ENCODE data around the gene DDX1. TPM values are rescaled to one million over a fixed set of nuclear protein-coding genes. Genes with fewer than 3 reads are reported as not detected.

Gene DDX1
- total and polyA plus RNA-seq, 10 of the 15 experiments (the other 5 are each of a cell fraction or from before 2014, with no cell fraction given), result 53.2 to 134 (median 85.6) TPM

DNA sequence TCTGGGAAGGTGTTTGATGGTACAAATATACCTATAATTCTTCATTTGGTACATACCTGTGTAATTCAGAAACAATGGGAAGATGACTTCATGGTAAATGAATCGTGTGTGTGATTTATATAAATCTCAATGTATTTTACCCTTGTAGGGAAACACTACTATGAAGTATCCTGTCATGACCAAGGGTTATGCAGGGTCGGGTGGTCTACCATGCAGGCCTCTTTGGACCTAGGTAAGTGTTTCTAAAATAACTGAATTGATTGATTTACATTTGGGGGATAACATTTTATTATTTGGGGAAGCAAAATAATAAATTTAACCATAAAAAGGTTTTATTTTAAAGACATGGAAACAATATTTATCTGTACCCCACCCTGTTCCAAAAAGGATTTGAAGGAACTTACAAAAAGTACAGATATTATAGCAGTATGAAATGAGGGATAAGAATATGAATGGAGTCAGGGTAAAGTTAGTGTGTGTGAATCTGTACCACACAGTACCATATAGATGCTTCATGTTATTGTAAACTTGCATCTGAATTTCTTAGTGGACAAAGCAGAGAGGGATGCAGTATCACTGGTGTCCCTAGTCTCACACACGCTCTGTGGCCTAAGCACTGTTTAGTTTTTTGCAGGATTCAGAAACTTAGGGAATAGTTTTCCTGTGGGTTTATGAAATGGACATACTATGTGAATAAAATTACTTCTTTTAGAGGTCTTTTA lies 11.5 kb downstream of the DDX1 start:
- CTCF ChIA-PET, result no interaction called here
- H2AFZ ChIP-seq (ENCODE audit: control insufficient read depth, low read depth, low read length), result no peak overlapping the region
- SMC1A ChIA-PET (ENCODE audit: uncharacterized antibody, unreplicated experiment), result no interaction called here
- no peaks in the 10 kb centered on the region for H3K79me2 ChIP-seq (ENCODE audit: control insufficient read depth, insufficient read depth, low read length)
- intact Hi-C loops (cut with micrococcal nuclease; ENCODE audit: unreplicated experiment) (no loop called here), in situ Hi-C loops (cut with MboI) (no loop called here)
- H3K4me2 ChIP-seq (ENCODE audit: control insufficient read depth, insufficient read depth), result no peak overlapping the region
- FAIRE-seq (no peak), ATAC-seq (no peak), DNase-seq (ENCODE audit: low read depth, low spot score) (no peak)
- no peaks in the 10 kb centered on the region for H3K27me3 ChIP-seq (replicated peaks in 1 of 2; ENCODE audit: control insufficient read depth in 2 of 2, insufficient read depth in 2 of 2, low read length in 1 of 2)
- no peak overlapping the region for H3K4me3 ChIP-seq
- WGBS (ENCODE audit: insufficient coverage, insufficient replicate concordance, low lambda C conversion rate, missing lambda C conversion rate), result 83% methylated on average over 3 of the region's 3 CpGs
- POLR2A ChIA-PET, result no interaction called here
- no peak overlapping the region for H3K9ac ChIP-seq (ENCODE audit: control insufficient read depth, insufficient read depth, low read length)
- no peaks in the 10 kb centered on the region for H3K9me3 ChIP-seq (replicated peaks; ENCODE audit: control insufficient read depth, insufficient read depth, low read length)
- H4K20me1 ChIP-seq (ENCODE audit: control insufficient read depth, insufficient read depth), result no peaks in the 10 kb centered on the region
- peaks cover 14 to 27% of the 10 kb centered on the region in 2 experiments for H3K36me3 ChIP-seq (ENCODE audit: control insufficient read depth in 2 of 2, insufficient read depth in 2 of 2, low read length in 1 of 2)
- H3K4me1 ChIP-seq (ENCODE audit: control insufficient read depth, insufficient read depth, low read length), result no peaks in the 10 kb centered on the region
- RAD21 ChIA-PET (ENCODE audit: unreplicated experiment), result no interaction called here
- no TSS peak for BruUV-seq (replicated peaks)
- H3K27ac ChIP-seq (ENCODE audit: control insufficient read depth, insufficient read depth), result no peak overlapping the region
- TF ChIP-seq FOXK2 (IDR thresholded peaks at IDR 0.05), result no peak
- TF ChIP-seq, protein P1, sequence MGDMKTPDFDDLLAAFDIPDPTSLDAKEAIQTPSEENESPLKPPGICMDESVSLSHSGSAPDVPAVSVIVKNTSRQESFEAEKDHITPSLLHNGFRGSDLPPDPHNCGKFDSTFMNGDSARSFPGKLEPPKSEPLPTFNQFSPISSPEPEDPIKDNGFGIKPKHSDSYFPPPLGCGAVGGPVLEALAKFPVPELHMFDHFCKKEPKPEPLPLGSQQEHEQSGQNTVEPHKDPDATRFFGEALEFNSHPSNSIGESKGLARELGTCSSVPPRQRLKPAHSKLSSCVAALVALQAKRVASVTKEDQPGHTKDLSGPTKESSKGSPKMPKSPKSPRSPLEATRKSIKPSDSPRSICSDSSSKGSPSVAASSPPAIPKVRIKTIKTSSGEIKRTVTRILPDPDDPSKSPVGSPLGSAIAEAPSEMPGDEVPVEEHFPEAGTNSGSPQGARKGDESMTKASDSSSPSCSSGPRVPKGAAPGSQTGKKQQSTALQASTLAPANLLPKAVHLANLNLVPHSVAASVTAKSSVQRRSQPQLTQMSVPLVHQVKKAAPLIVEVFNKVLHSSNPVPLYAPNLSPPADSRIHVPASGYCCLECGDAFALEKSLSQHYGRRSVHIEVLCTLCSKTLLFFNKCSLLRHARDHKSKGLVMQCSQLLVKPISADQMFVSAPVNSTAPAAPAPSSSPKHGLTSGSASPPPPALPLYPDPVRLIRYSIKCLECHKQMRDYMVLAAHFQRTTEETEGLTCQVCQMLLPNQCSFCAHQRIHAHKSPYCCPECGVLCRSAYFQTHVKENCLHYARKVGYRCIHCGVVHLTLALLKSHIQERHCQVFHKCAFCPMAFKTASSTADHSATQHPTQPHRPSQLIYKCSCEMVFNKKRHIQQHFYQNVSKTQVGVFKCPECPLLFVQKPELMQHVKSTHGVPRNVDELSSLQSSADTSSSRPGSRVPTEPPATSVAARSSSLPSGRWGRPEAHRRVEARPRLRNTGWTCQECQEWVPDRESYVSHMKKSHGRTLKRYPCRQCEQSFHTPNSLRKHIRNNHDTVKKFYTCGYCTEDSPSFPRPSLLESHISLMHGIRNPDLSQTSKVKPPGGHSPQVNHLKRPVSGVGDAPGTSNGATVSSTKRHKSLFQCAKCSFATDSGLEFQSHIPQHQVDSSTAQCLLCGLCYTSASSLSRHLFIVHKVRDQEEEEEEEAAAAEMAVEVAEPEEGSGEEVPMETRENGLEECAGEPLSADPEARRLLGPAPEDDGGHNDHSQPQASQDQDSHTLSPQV (IDR thresholded peaks at IDR 0.05), result no peak
- TF ChIP-seq KAT2A (conservative IDR thresholded peaks at IDR 0.05; ENCODE audit: control insufficient read depth, low read depth, low read length), result no peak
- no peak for TF ChIP-seq IRF4 (IDR thresholded peaks at IDR 0.05; ENCODE audit: low read depth, low read length)
- TF ChIP-seq SRF (IDR thresholded peaks at IDR 0.05; ENCODE audit: low read depth in 2 of 2, low read length in 2 of 2), result no peak
- no peak for TF ChIP-seq NRF1 (conservative IDR thresholded peaks at IDR 0.05; ENCODE audit: low read depth, low read length)
